Fibroblast of lung (primary cell): Measurements from ENCODE around the gene DDX28.

ENCODE experiments used
- CTCF ChIP-seq, 2 donors: IDR thresholded peaks in 1 of 2; conservative IDR thresholded peaks in 1 of 2; 1 replicate in 1 of 2; 2 replicates in 1 of 2; pipeline ENCODE4 v1.5.1; 2011 to 2012; ENCODE audit warnings: low read length in 2 of 2, control low read depth in 1 of 2, inconsistent platforms in 1 of 2, low read depth in 1 of 2, mild to moderate bottlenecking in 1 of 2
- EZH2 ChIP-seq: IDR thresholded peaks from 2 replicates; pipeline ENCODE4 v1.5.1; 2012; ENCODE audit warnings: low read length, control low read depth, mild to moderate bottlenecking; ENCODE audit errors: missing control alignments

GRCh38 chr16:68013440-68013839 lies 9.6 kb downstream of the DDX28 start:
- TF ChIP-seq EZH2 (no peak), CTCF (conservative IDR thresholded peaks at IDR 0.05 in 1 of 2, IDR thresholded peaks at IDR 0.05 in 1 of 2; ENCODE audit: low read depth in 1 of 2, low read length in 2 of 2) (no peak)
